Measurements from ENCODE around the gene HCRT.
"Not testable (repeated sequence)": the region's sequence is repeated elsewhere in the genome, so short reads cannot be mapped to it uniquely, and the experiment has no call there.

Gene HCRT

DNA sequence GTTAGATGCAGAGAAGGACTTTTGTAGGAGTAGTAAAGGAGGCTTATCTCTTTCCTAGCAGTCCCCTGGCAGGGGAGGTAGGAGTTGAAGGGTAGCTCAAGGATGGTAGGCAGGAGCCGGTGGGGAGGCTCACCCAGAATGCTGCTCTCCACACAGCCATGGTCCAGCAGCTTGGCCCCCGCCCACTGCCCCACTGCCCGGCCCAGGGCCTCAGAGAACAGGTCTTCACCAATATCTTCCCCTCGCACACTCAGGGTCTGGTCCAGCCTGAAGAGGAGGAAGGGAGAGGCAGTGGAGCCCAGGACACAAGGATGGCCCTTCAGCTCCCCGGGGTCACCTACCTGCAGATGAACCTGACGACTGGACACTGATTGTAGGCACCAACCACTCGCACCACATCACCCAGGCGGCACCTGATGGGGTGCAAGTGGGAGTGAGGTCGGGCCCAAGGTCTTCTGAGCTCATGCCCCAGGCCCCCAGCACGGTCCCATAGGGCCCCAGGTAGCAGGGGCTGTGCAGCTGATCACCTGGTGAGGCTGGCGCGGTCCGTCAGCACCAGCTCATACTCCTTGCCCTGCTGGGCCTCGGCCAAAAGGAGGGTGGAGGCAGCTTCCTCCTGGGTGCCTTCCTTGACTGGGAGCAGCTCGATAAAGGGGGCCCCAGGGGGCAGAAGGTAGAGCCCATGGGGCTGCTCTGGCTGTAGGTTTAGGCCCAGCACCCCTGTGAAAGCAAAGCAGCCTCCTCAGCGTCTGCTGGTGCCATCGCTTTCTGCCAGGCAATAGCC is 5.4 kb upstream of the HCRT start:
- TF ChIP-seq, protein P1, sequence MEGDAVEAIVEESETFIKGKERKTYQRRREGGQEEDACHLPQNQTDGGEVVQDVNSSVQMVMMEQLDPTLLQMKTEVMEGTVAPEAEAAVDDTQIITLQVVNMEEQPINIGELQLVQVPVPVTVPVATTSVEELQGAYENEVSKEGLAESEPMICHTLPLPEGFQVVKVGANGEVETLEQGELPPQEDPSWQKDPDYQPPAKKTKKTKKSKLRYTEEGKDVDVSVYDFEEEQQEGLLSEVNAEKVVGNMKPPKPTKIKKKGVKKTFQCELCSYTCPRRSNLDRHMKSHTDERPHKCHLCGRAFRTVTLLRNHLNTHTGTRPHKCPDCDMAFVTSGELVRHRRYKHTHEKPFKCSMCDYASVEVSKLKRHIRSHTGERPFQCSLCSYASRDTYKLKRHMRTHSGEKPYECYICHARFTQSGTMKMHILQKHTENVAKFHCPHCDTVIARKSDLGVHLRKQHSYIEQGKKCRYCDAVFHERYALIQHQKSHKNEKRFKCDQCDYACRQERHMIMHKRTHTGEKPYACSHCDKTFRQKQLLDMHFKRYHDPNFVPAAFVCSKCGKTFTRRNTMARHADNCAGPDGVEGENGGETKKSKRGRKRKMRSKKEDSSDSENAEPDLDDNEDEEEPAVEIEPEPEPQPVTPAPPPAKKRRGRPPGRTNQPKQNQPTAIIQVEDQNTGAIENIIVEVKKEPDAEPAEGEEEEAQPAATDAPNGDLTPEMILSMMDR (IDR thresholded peaks at IDR 0.05; ENCODE audit: insufficient read depth, low read depth, low read length, missing control alignments) = no peak
- H3K4me3 ChIP-seq (ENCODE audit: low read depth, low read length) = no peak overlapping the region
- no peak for DNase-seq (ENCODE audit: low read depth)

DNA sequence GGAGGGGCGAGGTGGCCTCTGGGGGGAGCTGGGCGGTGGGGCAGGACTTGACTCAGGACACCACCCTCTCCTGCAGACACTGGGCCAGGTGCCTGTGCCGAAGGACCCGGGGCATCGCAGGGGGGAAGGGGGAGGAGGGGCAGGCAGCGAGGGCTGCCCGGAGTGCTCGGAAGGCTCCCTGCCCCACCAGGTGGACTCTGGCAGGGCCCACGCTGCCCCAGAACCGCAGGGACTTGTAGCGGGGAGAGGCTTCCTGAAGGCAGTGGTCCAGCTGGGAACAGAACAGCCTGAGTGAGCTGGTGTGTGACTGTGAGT is 4.4 kb upstream of the HCRT start:
- H3K4me3 ChIP-seq (ENCODE audit: low read depth, low read length) = no peak overlapping the region
- TF ChIP-seq, protein P1 (IDR thresholded peaks at IDR 0.05; ENCODE audit: insufficient read depth, low read depth, low read length, missing control alignments) = no peak
- DNase-seq (ENCODE audit: low read depth) = no peak

DNA sequence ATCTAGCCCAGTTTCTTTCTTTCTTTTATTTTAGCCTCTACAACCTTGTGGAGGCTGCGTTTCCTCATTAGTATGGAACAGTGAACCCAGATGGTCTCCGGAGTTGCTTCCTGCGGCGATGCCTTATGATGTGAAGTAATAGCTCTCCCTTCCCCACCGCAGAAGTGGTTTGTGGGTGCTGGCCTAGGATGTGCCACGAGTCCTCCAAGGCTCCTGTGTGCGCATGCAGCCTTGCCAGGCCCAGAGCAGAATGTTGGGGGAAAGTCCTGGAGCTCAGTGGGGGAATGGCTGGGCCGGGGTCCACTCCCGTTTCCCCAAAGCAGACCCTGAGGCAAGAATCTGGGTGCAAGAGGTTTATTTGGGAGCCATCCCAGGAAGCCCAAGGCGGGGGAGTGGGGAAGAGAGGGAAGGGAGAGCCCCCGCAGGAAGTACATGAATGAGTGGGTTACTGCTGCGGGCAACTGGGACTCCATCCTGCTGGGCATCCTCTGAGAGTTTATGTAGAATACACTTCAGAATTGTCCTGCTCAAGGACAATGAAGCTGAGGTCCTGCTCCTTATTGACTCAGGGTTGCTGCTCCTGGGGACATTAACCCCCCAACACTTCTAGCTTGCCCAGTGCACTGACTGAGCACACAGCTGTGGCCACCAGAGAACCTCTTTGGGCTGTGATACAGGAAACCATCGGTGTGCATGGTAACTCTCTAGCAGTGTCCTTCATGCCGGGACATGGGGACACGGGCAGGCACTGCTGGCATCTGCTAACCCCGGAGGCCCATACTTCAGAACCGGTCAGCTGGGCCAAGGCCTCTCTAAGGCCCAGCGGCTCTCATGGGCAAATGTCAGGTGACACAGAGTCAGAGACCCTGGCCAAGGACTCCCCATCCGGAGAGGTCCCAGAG is 3.7 kb upstream of the HCRT start:
- no peak for DNase-seq (ENCODE audit: low read depth)
- TF ChIP-seq, protein P1 (IDR thresholded peaks at IDR 0.05; ENCODE audit: insufficient read depth, low read depth, low read length, missing control alignments) = no peak

DNA sequence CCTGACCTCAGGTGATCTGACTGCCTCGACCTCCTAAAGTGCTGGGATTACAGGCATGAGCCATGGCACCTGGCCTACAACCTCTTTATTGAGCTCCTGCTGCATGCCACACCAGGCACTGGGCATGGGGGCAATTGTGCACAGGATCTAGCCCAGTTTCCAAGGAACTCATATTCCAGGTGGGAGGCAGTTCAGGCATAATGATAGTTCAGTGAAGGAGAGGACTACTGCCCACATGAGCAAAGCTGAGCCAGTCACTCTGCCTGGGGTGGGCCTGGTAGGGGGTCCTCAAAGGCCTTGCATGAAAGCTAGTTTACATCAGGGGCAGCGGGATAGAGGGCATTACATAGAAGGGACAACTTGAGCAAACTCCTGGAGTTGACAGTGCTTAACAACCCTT is 2.6 kb upstream of the HCRT start:
- TF ChIP-seq, protein P1 (IDR thresholded peaks at IDR 0.05; ENCODE audit: insufficient read depth, low read depth, low read length, missing control alignments) = no peak
- H3K4me3 ChIP-seq (ENCODE audit: low read depth, low read length) = no peak overlapping the region
- DNase-seq (ENCODE audit: low read depth) = no peak

More for the DNA sequence above, 3.7 kb upstream of the HCRT start:
- no peak overlapping the region for H3K4me3 ChIP-seq (ENCODE audit: low read depth, low read length)

- H3K4me3 ChIP-seq (ENCODE audit: low read depth, low read length); DNase-seq (ENCODE audit: low read depth): not testable (repeated sequence)
Measured at GRCh38 chr17:42186191-42186590, 939 bp upstream of the HCRT start.

DNA sequence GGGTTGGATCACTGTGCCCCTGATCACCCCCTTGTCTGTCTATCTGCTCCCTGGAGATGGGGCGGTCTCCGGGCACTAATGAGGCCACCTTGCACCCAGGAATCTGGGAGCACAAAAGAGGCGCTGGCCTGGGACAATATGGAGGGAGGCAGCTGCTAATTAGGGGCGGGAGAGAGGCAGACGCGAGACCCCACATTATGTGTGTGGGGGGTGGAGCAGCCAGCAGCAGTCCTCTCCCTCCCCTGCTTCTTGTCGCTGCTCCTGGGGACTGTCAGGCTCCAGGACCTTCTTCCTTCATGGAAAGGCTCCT is 324 bp upstream of the HCRT start:
- no peak for DNase-seq (ENCODE audit: low read depth)
- H3K4me3 ChIP-seq (ENCODE audit: low read depth, low read length) = no peak overlapping the region
- TF ChIP-seq, protein P1 (IDR thresholded peaks at IDR 0.05; ENCODE audit: insufficient read depth, low read depth, low read length, missing control alignments) = no peak

All from GM12865 (cell line).